GM19099 (cell line): ENCODE data around the gene PTK6.

Source experiments
- POLR2A ChIP-seq: IDR thresholded peaks from 3 replicates; pipeline ENCODE4 v1.6.1; 2011; ENCODE audit warnings: low read depth; ENCODE audit not compliant: insufficient read length; ENCODE audit errors: extremely low read depth

Gene PTK6

GRCh38 chr20:63553251-63553932, 16.2 kb upstream of the PTK6 start:
- TF ChIP-seq POLR2A = peak; percentile 8

GRCh38 chr20:63552481-63553249, 15.5 kb upstream of the PTK6 start:
- no peak for TF ChIP-seq POLR2A

DNA sequence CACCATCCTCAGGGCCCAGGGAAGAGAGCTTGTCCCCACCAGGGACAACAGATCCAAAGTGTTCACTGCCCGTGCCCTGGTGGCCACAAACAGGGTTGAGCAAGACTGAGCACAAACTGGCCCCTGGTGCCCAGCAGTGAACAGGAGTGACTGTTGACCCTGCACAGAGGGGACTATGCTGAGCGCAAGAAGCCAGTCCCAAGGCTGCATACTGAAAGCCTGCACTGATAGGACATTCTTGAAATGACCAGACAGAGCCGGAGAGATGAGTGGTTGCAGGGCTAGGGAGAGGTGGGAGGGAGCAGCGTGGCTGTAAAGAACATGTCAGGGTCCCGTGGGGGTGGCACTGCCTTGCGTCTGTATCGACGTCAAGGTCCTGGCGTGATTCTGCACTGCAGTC, 13.9 kb upstream of the PTK6 start:
- TF ChIP-seq POLR2A = no peak

GRCh38 chr20:63549679-63550282, 12.6 kb upstream of the PTK6 start:
- TF ChIP-seq POLR2A = no peak

DNA sequence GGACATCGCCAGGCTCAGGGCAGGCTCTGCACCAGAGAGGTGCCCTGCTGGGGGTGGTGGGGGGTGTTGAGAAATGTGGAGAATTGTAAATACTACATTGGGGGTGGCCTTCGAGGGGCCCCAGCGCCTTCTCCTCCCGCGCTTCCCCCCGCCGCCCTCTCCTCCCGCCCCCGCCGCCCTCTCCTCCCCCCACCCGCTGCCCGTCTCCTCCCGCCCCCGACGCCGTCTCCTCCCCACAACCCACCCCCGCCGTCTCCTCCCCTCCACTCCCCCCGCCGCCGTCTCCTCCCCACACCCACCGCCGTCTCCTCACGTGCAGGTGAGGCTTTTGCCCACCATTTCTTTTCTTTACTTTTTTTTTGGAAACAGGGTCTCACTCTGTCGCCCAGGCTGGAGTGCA, 11.8 kb upstream of the PTK6 start:
- no peak for TF ChIP-seq POLR2A

- TF ChIP-seq POLR2A = no peak
Observed at GRCh38 chr20:63548542-63548941, 11.4 kb upstream of the PTK6 start.

GRCh38 chr20:63547725-63548480, 10.7 kb upstream of the PTK6 start, which contains the start of gene SRMS:
SRMS (minus strand) TSS chr20:63547749; CDS start chr20:63547463, 286 bp downstream.
- no peak for TF ChIP-seq POLR2A

- TF ChIP-seq POLR2A = no peak
Observed at GRCh38 chr20:63546956-63547724, 10.0 kb upstream of the PTK6 start.

DNA sequence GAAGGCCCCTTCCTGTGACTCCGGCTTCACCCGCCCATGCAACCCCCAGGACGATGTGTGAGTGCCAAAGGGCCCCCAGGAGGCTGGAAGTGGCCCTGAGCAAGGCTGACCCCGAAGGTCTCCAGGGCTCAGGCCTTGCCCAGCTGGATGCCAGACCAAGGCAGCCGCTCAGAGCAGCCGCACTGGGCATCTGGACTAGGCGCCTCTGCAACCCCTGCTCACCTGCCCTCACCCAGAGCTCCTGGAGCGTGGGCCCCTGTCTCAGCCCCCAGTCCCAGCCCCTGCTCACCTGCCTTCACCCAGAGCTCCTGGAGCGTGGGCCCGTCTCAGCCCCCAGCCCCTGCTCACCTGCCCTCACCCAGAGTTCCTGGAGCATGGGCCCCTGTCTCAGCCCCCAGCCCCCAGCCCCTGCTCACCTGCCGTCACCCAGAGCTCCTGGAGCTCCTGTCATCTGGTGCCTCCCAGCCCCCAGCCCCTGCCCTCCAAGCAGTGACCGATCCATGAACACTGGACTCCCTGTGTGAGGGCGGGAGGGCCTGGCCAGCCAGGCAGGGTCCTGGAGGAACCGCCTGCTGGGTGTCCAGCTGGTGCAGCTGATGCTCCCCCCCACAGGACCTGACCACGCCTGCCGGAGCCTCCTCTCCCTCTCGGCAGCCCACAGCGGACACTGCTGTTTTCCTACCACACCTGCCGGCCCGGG, 9.2 kb upstream of the PTK6 start:
- no peak for TF ChIP-seq POLR2A

DNA sequence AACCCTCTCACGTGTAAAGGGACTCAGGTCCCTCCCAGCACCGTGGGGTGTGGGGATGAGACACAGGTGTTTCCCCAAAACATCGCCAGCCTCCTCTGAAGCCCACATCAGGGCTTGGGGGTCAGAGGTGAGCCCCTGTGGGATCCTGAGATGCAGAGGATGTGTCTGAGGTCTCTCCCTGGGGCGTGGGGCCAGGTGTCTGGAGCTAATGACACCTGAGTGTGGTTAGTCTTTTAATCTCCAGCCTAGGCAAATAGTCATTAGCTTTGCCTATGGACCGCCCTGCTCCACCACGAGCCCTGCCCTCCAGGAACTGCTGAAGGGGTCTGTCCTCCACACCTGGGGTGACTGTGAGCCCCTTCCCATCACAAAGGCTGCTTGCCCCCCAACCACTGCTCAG, 8.6 kb upstream of the PTK6 start:
- no peak for TF ChIP-seq POLR2A

DNA sequence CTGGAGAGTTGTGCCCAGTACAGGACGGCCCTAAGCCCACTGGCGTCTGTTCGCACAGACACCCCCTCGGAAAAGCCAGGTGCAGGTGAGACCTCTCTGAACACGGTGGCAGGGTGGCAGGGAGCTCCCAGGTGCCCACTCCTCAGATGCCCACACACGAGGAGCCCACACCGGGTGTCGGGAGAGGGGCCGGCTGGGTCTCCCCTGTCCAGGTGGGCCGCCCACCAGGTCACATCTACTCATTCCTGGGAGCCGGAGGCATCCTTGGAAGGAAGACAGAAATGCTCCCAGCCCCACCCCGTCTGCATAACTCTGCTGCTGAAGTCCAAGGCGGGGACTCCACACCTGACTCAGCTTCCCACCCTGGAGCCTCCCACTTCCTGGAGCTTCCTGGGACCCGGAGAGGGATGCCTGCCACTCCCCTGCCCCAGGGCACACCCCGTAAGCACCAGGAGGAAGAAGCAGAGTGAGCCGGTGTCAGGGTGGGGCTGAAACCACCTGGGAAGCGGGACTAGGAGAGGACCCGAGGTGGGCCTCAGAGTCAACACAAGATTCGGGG, 7.9 kb upstream of the PTK6 start:
- no peak for TF ChIP-seq POLR2A

DNA sequence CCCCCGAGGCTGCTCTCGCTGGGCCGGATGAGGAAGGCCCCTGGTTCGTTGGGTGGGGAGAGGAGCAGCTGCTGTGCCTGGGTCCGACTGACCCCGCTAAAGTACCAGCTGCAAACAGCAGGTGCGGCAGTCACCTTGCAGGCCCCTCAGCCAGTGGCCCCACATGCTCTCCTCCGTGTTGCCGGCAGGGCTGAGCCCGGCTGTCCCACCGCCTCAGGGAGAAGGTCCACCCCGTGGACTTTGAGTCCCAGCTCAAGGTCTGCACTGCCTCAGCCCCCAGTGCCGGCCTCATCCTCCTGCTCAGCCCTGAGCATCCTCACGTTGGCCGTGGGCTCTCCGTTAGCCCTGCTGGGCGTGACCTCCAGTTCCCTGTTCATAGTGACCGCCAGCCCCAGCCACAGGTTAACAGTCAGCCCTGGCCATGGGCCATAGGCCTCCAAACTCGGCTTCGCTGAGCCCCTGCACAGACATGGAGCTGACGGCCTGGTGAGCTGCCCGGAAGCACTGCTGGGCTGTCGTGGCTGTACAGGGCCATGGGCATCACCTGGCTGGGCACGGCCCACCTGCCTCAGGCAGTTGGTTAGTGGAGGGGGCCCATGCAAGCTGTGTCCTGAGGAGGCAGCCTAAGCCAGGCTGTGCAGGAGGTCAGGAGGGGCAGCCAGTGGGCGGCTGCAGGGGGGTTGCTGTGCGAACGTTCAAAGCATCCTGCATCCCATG, 7.2 kb upstream of the PTK6 start:
- no peak for TF ChIP-seq POLR2A

- TF ChIP-seq POLR2A = no peak
Observed at GRCh38 chr20:63543733-63544132, 6.6 kb upstream of the PTK6 start.
